GM21447 (cell line): Measurements from ENCODE around the gene ECI1.
"Not testable (repeated sequence)": the region's sequence is repeated elsewhere in the genome, so short reads cannot be mapped to it uniquely, and the experiment has no call there.

ENCODE experiments used
- ATAC-seq: cut with Tn5 transposase; IDR thresholded peaks from one replicate; pipeline ENCODE4 v1.9.1; 2021; ENCODE audit not compliant: unreplicated experiment

ECI1 gene

DNA sequence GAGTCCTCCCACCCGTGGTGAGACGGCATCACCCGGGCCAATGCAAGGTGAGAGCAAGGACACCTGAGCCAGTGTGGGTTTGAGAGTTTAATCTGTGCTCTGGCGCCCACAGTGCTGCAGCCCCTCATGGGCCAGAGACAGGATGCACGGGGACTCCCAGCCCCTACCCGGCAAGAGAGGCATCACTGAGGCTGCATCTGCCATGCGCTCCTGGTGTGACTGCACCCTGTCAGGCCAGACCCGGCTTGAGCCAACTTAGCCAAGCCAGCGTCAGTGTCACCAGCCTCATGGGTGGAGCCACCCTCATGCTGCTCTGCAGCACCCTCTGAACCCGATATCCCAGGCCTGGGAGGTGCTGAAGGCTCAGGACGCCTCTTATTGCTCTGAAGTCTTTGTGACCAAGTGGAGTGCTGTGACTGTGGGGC lies 39.5 kb downstream of the ECI1 start:
- ATAC-seq: no peak

- ATAC-seq: no peak
Measured at GRCh38 chr16:2210386-2211365, 40.7 kb downstream of the ECI1 start, which contains the start of gene BRICD5. Gene BRICD5 (minus strand): TSS chr16:2210863. CDS start chr16:2210833, 30 bp downstream.

GRCh38 chr16:2210009-2210332 lies 41.4 kb downstream of the ECI1 start:
- no peak for ATAC-seq

DNA sequence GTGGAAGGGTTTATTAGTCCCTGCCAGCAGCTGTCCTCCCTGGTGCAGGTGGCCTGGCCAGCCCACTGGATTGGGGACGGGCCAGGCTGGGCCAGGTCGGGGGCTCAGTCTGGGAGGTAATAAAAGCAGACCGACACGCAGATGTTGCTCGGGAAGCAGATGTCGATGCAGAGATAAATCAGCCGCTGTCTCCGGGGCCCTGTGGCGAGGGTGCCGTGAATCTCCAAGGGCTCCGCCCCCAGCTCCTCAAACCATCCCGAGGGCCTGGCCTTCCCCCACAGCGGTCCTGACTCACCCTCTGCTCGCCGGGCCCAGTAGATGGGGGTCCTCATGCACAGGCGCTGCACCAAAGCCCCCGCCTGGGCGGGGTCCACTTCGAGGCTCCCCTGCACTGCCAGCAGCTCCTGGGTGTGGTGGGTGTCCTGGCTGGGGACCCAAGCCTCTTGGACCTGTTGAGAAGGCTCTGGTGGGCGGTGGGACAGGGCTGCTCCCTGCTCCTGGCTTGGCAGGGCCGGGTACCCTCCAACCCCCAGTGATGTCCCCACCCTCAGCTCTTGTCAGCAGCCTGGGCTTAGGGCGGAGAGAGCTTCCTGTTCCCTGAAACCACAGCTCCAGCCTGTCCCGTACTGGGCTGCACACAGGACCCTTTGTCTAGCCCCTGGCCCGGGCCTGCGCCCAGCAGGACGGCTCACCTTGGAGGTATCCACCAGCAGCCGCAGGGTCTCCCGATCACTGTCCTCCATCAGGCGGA lies 42.0 kb downstream of the ECI1 start:
- ATAC-seq: no peak

DNA sequence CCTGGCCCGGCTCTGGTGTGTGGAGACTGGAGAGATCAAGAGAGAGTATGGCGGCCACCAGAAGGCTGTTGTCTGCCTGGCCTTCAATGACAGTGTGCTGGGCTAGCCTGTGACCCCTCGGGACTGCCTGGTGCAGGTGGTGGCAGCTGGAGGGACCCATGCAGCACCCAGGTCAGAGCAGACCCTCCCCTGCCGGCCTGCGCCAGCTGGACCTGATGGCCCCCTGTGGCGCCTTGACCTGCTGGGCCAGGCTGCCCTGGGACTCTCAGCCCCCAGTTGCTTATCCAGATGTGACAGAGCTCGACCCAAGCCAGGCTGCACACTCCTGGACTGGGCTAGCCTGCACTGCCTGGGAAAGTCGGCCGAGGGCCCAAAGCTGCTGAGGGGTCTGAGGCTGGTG lies 42.6 kb downstream of the ECI1 start:
- ATAC-seq: no peak

DNA sequence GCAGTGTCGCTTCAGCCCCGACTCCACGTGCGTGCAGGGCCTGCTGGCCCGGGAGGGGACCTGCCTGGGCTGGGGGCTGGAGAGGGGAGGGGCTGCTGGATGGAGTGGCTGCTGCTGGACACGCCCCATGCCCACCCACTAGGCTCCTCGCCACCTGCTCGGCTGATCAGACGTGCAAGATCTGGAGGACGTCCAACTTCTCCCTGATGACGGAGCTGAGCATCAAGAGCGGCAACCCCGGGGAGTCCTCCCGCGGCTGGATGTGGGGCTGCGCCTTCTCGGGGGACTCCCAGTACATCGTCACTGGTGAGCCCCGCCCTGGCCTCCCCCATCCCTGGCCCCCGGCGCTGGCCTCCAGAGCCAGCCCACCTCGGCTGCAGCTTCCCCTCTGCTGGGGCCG lies 43.1 kb downstream of the ECI1 start:
- ATAC-seq: no peak

GRCh38 chr16:2207872-2208271 lies 43.5 kb downstream of the ECI1 start:
- no peak for ATAC-seq

DNA sequence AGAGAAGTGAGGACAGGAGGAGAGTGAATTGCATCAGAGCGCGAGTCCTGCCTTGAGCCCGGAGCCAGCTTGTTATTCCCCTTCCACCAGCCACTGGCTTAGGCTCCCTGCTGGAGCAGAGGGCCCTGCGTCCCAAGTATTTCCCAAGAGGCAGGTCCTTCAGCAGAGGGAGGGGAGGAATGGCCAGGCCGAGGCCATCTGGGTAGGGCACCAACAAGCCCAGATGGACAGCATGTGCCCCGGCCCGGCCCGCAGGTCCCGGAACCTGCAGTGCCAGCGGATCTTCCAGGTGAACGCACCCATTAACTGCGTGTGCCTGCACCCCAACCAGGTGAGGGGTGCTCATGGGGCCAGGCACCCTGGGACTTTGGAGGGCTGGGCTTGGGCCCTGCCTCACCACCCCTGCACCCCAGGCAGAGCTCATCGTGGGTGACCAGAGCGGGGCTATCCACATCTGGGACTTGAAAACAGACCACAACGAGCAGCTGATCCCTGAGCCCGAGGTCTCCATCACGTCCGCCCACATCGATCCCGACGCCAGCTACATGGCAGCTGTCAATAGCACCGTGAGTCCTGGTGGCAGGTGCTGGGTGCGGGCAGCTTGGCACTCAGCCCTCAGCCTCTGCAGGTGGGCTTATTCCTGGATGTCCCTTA lies 44.5 kb downstream of the ECI1 start:
- ATAC-seq: no peak

- no peak for ATAC-seq
Measured at GRCh38 chr16:2206420-2206779, 45.0 kb downstream of the ECI1 start.

DNA sequence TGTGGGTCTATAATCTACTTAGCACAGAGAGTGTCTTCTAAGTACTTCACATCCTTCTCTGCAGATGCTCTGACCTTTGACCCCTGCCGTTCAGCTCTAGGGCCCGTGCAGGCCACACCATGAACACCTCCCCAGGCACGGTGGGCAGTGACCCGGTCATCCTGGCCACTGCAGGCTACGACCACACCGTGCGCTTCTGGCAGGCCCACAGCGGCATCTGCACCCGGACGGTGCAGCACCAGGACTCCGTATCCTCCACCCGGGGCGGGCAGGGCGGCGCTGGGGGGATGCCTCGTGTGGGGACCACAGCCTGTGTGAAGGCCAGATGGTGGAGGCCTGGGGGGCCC lies 45.4 kb downstream of the ECI1 start:
- ATAC-seq: peak; percentile 11

DNA sequence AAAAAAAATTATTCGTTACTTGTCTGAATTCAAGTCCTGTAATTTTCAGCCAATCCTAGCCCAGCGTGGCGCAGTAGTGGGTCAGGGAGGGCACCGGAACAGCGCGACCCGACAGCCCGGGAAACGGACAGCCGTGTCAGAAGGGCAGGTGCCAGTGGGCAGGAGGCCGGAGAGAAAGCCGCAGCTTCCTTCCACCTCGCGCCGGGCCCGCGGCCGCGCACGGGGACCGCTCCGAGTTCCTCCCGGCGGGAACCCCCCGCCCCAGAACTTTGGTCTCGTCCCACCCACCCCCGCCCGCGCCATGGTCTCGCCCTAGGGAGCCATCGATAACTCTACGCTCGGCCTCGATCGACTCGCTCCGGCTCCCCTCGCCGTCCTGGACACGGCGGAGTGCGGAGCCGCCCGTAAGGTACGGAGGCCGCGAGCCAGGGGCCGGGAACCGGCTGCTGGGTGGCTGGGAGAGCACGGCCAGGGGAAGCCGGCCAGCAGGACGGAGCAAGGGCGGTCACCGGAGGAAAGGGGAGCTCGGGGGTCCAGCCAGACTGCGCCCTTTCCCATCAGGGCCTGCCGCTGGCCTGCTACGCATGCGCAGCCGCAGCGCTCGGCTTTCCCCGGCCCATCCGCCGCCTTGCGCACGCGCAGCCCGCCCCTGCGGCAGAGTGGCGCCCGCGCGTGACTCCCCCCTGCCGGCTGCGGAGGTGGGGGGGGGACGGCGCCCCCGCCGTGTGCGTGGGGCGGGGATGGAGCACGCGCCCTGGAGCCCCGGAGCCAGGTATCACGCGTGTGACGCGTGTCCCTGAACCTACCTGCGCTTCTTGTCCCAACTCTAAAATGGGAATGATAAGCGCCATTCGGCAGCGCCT lies 46.1 kb downstream of the ECI1 start, which contains the start of gene MLST8:
Gene MLST8 (plus strand): TSS at position 351 of the 863 bp plus-strand sequence. CDS start 632 bp downstream, outside the sequence.
- peak; percentile 65 for ATAC-seq

- ATAC-seq: no peak
Measured at GRCh38 chr16:2204416-2205103, 46.8 kb downstream of the ECI1 start.

- not testable (repeated sequence) for ATAC-seq
Measured at GRCh38 chr16:2203119-2203688, 48.2 kb downstream of the ECI1 start.

GRCh38 chr16:2200313-2200712 lies 51.1 kb downstream of the ECI1 start:
- ATAC-seq: no peak

DNA sequence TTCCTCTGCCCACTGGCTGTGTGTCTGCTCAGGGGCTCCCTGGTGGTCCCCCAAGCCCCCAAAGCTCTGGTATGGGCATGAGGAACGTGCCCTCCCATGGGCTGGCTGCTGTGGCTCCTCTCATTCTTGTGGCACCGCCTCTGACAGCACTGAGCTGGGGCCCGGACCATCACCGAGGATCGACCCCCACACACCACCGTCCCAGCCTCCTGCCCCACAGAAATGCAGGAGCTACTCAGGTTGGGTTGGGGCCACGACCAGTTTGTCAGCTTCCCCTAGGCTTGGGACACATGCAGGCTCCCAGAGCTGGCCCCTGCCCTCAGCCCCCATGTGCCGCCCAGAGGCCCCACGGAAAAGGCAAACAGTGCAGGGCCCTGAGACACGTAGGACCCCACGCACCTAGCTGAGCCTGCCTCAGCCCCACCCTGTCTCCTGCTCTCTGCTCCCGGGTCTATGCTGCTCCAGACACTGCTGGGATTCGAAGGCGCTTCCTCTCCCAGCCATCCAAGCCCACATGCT lies 51.7 kb downstream of the ECI1 start:
- no peak for ATAC-seq

DNA sequence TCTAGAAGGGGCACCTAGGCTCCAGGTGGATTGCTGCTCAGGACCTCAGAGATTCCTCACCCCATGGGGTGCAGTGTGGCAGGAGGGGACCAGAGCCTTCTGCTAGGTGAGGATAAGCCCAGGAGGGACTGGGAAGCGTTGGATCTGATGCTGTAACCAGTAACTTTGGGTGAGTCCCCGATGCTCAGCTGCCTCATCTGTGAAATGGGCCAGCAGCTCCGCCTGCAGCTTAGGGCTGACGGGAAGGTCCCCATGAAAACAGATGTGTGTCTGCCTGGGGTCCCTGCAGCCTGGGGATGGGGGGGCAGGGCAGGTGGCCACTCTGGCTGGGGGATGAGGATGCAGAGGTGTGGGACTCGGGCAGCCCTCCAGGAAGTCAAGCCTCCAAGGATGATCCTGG lies 52.3 kb downstream of the ECI1 start:
- no peak for ATAC-seq

- no peak for ATAC-seq
Measured at GRCh38 chr16:2198283-2198682, 53.1 kb downstream of the ECI1 start.

DNA sequence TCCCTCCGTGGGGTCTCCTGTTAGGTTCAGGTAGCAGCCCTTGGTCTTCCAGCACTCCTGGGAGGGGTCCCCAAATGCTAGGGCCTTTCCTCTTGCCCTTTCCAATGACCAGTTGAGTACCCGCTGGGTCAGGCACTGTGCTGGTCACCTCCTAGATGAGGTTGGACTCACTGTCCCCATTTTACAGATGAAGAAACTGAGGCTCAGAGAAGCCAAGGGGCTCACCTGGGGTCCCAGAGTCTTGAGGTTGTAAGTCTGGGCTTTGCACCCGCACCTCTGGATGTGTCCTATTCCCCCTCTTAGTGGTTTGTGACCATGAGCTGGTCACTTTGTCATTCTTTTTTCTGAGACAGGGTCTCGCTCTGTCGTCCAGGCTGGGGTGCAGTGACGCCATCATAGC lies 53.6 kb downstream of the ECI1 start:
- ATAC-seq: no peak

GRCh38 chr16:2196981-2197511 lies 54.3 kb downstream of the ECI1 start:
- ATAC-seq: no peak
